Fibroblast of the aortic adventitia (primary cell): ENCODE data around the gene MYO18B. TPM values are rescaled to one million over a fixed set of nuclear protein-coding genes. Genes with fewer than 3 reads are reported as not detected.

Experiments used
- DNase-seq: peaks from one replicate; pipeline ENCODE4 v3.0.0-alpha.2; 2010; ENCODE audit warnings: low read depth
- H3K4me3 ChIP-seq: 2 replicates; pipeline ENCODE4 v1.5.1; 2011; ENCODE audit warnings: low read depth, mild to moderate bottlenecking, control low read depth, low read length, moderate library complexity
- total RNA-seq: library from RNA; depleted of rRNA; stranded (reverse); fragments of >200 nt; gene quantifications from 2 replicates; pipeline ENCODE4 v1.2.3, GENCODE V29; 2012; ENCODE audit warnings: low replicate concordance
- TF ChIP-seq, protein P1 (sequence below): IDR thresholded peaks from 2 replicates; pipeline ENCODE4 v1.5.1; 2011; ENCODE audit warnings: mild to moderate bottlenecking, low read length, control low read depth, inconsistent platforms; ENCODE audit not compliant: insufficient read depth

MYO18B gene
- total RNA-seq, 1 donor, result not detected

DNA sequence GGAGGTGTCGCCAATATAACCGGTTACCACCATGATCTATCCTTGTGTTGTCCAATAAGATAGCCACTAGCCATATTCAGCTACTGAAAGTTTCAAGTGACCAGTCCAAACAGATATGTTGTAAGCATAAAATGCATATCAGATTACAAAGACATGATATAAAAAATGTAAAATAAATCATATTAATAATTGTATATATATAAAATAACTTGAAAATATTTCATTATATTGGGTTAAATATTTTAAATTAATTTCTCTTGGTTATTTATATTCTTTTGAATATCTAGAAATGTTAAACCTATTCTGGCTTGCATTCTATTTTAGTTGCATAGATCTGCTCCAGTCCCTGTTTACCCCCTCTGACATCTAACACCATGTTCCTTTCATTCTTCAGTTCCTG is 305.5 kb downstream of the MYO18B start:
- TF ChIP-seq, protein P1, sequence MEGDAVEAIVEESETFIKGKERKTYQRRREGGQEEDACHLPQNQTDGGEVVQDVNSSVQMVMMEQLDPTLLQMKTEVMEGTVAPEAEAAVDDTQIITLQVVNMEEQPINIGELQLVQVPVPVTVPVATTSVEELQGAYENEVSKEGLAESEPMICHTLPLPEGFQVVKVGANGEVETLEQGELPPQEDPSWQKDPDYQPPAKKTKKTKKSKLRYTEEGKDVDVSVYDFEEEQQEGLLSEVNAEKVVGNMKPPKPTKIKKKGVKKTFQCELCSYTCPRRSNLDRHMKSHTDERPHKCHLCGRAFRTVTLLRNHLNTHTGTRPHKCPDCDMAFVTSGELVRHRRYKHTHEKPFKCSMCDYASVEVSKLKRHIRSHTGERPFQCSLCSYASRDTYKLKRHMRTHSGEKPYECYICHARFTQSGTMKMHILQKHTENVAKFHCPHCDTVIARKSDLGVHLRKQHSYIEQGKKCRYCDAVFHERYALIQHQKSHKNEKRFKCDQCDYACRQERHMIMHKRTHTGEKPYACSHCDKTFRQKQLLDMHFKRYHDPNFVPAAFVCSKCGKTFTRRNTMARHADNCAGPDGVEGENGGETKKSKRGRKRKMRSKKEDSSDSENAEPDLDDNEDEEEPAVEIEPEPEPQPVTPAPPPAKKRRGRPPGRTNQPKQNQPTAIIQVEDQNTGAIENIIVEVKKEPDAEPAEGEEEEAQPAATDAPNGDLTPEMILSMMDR, result no peak
- no peak overlapping the region for H3K4me3 ChIP-seq
- no peak for DNase-seq

GRCh38 chr22:26047920-26048319 is 305.9 kb downstream of the MYO18B start:
- DNase-seq, result no peak
- H3K4me3 ChIP-seq, result no peak overlapping the region
- TF ChIP-seq, protein P1, result no peak

DNA sequence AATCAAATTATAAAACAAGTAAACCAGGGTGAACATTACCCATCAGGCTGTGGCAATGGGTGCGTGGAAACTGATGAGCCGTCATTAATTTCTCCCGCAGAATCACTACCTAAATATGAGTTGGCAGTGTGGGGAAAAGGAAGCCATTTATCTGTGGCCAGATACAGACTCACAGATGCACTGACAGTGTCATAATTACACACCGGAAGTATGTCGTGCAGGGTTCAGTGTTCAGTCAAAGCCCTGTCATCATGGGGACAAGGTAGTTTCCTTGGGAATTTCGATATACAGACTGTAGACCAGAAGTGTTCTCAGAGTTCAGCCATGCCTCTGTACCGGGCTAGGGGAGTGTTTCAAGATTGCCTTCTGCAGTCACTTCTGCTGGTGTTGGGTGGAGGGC is 308.1 kb downstream of the MYO18B start:
- TF ChIP-seq, protein P1, result no peak
- no peak overlapping the region for H3K4me3 ChIP-seq
- DNase-seq, result no peak

GRCh38 chr22:26053737-26054316 is 311.8 kb downstream of the MYO18B start:
- no peak overlapping the region for H3K4me3 ChIP-seq
- TF ChIP-seq, protein P1, result no peak
- DNase-seq, result no peak

- H3K4me3 ChIP-seq, result no peak overlapping the region
- DNase-seq, result no peak
- TF ChIP-seq, protein P1, result no peak
Measured at GRCh38 chr22:26054841-26055605, 313.0 kb downstream of the MYO18B start.

DNA sequence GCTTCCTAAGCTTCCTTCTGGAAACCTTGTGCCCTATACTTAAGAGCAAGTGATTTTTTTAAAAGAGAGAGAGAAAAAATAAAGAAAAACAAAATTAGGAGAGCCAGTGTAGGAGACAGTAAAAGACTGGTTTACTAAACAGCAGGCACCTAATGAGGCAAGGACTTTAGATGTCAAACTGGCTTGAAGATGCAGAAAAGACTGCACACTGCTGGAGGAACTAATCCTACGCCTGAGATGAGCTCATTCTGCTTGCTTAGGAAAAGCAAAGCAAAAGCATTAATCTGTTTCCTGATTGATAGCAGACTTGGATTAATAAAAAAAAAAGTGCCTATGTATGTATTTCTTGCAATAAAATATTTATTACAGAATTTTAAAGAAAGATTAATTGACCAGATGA is 313.7 kb downstream of the MYO18B start:
- no peak overlapping the region for H3K4me3 ChIP-seq
- TF ChIP-seq, protein P1, result no peak
- DNase-seq, result no peak
